Measurements from ENCODE around the gene ANO6. TPM values are rescaled to one million over a fixed set of nuclear protein-coding genes. Genes with fewer than 3 reads are reported as not detected.
A peak's percentile ranks its signal among the peaks of the same experiment; 100 is the strongest.
"Not testable (repeated sequence)": the region's sequence is repeated elsewhere in the genome, so short reads cannot be mapped to it uniquely, and the experiment has no call there.

Gene ANO6, protein sequence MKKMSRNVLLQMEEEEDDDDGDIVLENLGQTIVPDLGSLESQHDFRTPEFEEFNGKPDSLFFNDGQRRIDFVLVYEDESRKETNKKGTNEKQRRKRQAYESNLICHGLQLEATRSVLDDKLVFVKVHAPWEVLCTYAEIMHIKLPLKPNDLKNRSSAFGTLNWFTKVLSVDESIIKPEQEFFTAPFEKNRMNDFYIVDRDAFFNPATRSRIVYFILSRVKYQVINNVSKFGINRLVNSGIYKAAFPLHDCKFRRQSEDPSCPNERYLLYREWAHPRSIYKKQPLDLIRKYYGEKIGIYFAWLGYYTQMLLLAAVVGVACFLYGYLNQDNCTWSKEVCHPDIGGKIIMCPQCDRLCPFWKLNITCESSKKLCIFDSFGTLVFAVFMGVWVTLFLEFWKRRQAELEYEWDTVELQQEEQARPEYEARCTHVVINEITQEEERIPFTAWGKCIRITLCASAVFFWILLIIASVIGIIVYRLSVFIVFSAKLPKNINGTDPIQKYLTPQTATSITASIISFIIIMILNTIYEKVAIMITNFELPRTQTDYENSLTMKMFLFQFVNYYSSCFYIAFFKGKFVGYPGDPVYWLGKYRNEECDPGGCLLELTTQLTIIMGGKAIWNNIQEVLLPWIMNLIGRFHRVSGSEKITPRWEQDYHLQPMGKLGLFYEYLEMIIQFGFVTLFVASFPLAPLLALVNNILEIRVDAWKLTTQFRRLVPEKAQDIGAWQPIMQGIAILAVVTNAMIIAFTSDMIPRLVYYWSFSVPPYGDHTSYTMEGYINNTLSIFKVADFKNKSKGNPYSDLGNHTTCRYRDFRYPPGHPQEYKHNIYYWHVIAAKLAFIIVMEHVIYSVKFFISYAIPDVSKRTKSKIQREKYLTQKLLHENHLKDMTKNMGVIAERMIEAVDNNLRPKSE
- total RNA-seq (10 to 100 TPM; 32.2 to 69.5 TPM), total RNA-seq (95.2 to 113 reads per million in 2 donors)

DNA sequence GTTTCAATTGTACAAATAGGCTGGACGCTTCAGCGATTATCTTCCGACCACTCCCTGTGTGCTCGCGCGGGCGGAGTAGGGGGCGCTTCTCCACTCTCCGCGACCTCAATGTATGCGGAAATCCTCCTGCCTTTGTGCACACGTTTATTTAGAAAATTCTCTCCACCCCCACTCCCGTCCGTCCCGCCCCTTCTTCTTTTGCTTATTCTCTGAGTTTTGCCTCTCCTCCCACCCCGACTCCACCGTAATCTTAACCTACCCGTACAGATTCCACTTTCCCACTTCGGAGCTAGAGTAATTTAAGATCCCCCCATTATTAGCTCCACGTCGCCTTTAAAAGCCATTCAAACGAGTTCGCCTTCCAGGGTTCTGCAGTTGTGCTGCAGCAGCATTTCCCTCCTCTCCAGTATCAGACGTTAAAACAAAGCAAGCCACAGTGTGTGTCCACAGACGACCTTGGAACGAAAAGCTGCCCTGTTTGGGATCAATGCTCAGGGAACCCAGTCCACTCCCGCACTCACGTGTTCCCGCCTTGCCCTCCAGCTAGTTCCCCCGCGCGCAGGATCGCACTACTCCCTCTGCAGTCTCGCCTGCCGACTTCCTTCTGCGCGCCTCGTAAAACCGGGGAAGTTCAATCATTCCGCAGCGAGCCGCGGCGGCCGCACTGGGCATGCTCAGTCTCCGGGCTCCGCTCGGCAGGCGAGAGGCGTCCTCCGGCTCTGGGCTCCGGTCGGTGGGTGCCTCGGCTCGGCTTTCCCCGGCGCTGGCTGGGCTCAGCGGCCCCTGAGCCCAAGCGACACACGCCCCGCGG lies at the start of gene ANO6:
Gene ANO6, plus strand, starts transcription at position 677 of the 811 bp plus-strand sequence. CDS start 227 bp downstream, outside the sequence.
- Mint-ChIP-seq H3K27me3 (no peaks in the 10 kb centered on the region), H3K4me3 (peak within 1 kb of the TSS; percentile 100), H3K36me3 (ENCODE audit: low read depth) (peaks cover 5% of the 10 kb centered on the region), H3K27ac (peak within 1 kb of the TSS; percentile 97), H3K4me1 (peaks cover 39% of the 10 kb centered on the region)
- H3K9me3 ChIP-seq (ENCODE audit: control insufficient read depth, low read length, poor library complexity, severe bottlenecking) = no peaks in the 10 kb centered on the region
- DNase-seq (peak; percentile 69 to 71 (median 69)), ATAC-seq (peak; percentile 83)

DNA sequence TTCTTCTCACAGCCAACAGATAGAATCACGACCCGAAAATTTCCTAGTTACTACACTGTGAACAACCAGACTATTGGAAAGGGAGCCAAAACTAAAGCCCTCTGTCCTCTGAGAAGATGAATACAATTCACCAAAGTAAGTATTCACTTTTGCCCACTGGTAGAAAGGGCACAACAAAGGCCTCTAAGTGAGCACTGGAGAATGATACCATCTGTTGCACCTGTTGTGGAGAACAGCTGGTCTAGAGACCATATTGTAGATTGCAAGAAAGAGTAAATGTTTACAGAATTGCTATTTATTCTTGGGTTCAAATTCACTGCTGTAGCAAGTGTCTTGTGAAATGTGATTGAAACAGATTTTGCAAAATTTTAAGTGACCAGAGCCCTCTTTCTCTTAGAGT lies 46.9 kb upstream of the ANO6 start:
- no peak for DNase-seq
- no peak overlapping the region for H3K27ac Mint-ChIP-seq
- H3K4me3 Mint-ChIP-seq = no peak overlapping the region
- no peak for ATAC-seq
- H3K36me3 Mint-ChIP-seq (ENCODE audit: low read depth) = peaks cover 5% of the 10 kb centered on the region
- no peaks in the 10 kb centered on the region for H3K9me3 ChIP-seq (ENCODE audit: control insufficient read depth, low read length, poor library complexity, severe bottlenecking)
- H3K27me3 Mint-ChIP-seq = peaks cover 13% of the 10 kb centered on the region
- H3K4me1 Mint-ChIP-seq = peaks cover 2% of the 10 kb centered on the region

DNA sequence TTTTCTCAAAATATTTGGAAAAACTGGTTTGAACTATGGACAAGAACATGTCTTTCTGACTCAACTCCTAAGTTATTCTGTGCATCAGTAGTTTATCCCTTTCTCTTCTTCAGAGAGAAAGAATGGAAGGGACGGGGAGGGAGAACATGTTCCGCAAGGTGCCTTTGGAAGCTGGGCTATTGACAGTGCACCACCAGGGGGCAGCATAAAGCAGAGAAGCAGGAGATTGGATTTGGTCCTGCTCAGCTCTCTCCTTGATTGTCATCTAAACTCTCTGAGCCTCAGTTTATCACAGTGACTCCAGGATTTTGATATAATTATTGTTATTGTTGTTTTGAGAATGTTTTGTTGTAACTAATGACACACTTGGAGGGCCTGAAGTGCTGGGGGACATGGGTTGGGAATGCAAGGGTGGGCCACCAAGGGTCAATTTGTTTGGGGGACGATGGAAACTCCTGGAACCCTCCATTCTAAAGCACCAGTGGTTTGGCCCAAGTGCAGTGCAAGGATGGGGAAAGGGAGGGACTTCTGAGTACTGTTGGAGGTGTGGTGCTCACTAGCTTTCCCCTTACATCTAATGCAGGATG lies 45.3 kb upstream of the ANO6 start:
- DNase-seq (peak; percentile 48 to 76 (median 62)), ATAC-seq (peak; percentile 73)
- peaks cover 2% of the 10 kb centered on the region for H3K4me1 Mint-ChIP-seq
- H3K9me3 ChIP-seq (ENCODE audit: control insufficient read depth, low read length, poor library complexity, severe bottlenecking) = no peaks in the 10 kb centered on the region
- no peak overlapping the region for H3K27ac Mint-ChIP-seq
- peaks cover 5% of the 10 kb centered on the region for H3K36me3 Mint-ChIP-seq (ENCODE audit: low read depth)
- H3K4me3 Mint-ChIP-seq = no peak overlapping the region
- peaks cover 9% of the 10 kb centered on the region for H3K27me3 Mint-ChIP-seq

DNA sequence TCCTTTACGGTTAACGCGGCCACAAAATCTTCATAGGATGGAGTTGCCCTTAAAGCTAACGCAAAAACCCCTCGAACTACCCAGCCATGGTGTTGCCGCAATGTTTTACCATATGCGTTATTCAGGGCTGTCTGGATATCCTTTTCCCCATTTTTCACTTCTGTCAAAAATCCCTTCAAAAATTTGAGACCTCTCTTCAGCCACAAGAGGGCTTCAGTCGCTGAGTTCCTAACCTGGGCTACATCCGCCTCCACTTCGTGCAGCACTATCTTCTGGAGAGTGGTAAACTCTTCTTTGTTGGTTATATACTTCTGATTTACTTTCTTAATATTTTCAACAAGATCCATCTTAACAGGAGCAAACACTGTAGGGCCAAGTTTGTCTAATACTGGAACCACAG lies 42.6 kb upstream of the ANO6 start:
- H3K27ac Mint-ChIP-seq; ATAC-seq; H3K27me3 Mint-ChIP-seq; H3K4me1 Mint-ChIP-seq; H3K36me3 Mint-ChIP-seq (ENCODE audit: low read depth); DNase-seq; H3K9me3 ChIP-seq (ENCODE audit: control insufficient read depth, low read length, poor library complexity, severe bottlenecking); H3K4me3 Mint-ChIP-seq: not testable (repeated sequence)

DNA sequence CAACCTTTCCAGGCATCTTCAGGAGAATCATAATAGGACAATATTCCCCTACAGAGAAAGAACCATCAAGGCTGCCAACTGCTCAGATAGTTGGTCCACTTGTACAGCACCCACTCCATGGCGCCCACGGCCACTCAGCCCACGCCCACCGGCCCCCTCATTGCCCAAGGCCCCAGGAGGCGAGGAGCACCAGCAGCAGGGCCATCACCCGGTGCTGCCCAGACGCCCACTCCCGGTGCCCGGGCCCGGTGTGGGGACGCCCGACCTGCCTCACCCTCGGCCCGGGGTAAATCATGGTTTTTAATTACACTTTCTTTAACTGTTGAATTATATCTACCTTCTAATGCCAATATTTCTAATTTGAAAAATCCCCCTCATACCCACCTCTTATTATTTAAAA lies 41.3 kb upstream of the ANO6 start:
- peaks cover 7% of the 10 kb centered on the region for H3K36me3 Mint-ChIP-seq (ENCODE audit: low read depth)
- peaks cover 4% of the 10 kb centered on the region for H3K9me3 ChIP-seq (ENCODE audit: control insufficient read depth, low read length, poor library complexity, severe bottlenecking)
- H3K27ac Mint-ChIP-seq = no peak overlapping the region
- DNase-seq (no peak), ATAC-seq (no peak)
- H3K4me3 Mint-ChIP-seq = no peak overlapping the region
- H3K27me3 Mint-ChIP-seq = no peaks in the 10 kb centered on the region
- H3K4me1 Mint-ChIP-seq = peaks cover 2% of the 10 kb centered on the region

DNA sequence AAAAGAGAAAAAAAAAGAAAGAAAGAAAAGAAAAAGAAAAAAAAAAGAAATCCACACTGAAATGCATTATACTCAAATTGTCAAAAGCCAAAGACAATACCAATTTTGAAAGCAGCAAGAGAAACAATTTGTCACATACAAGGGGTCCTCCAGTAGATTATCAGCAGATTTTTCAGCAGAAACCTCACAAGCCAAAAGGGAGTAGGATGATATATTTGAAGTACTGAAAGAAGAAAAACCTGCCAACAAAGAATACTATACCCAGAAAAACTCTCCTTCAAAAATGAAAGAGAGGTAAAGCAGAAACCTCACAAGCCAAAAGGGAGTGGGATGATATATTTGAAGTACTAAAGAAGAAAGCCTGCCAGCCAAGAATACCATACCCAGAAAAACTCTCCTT lies 37.1 kb upstream of the ANO6 start:
- Mint-ChIP-seq H3K36me3 (ENCODE audit: low read depth) (peaks cover 7% of the 10 kb centered on the region), H3K4me3 (no peak overlapping the region), H3K27me3 (no peaks in the 10 kb centered on the region), H3K4me1 (no peaks in the 10 kb centered on the region), H3K27ac (no peak overlapping the region)
- ATAC-seq = no peak
- no peak for DNase-seq
- peaks cover 4% of the 10 kb centered on the region for H3K9me3 ChIP-seq (ENCODE audit: control insufficient read depth, low read length, poor library complexity, severe bottlenecking)

DNA sequence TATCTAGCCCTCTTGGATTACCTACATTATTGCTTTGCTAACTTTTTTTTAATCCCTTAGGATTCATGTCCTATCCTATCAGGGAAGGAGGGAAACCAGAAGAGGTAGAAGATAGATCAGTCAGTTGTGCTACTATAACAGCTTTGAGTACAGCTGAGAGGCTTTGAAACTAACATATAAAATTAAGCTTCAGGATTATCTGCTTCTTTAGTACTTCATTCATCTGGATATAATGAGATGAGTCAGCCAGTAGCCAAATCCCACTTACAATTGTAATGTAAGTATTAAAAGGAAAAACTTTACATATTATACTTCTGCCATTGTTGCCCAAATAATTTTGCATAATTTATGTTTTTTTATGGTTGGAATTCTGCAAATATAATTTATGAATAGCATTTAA lies 33.4 kb upstream of the ANO6 start:
- Mint-ChIP-seq H3K36me3 (ENCODE audit: low read depth) (peaks cover 10% of the 10 kb centered on the region), H3K4me1 (peaks cover 5% of the 10 kb centered on the region), H3K27me3 (no peaks in the 10 kb centered on the region), H3K27ac (no peak overlapping the region), H3K4me3 (no peak overlapping the region)
- ATAC-seq (no peak), DNase-seq (no peak)
- H3K9me3 ChIP-seq (ENCODE audit: control insufficient read depth, low read length, poor library complexity, severe bottlenecking) = peaks cover 4% of the 10 kb centered on the region

DNA sequence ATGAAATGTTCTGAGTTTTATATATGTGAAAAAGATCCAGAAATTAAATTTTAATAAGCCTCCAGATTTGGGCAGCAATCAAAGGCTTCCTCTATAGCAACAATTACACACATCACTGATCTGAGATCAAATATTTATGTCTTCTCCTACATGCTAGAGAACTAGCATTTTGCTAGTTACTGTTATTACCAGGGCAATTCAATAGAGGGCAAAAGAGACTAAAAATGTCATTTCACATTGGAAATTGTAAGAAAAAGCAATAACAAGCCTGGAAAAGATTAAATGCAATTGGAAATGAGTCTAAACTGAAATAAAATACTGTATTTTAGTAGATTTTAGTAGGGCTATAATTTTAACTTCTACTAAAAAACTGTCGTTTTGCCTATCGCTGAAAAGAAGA lies 32.6 kb upstream of the ANO6 start:
- Mint-ChIP-seq H3K36me3 (ENCODE audit: low read depth) (peaks cover 14% of the 10 kb centered on the region), H3K27me3 (no peaks in the 10 kb centered on the region), H3K4me1 (peaks cover 6% of the 10 kb centered on the region), H3K27ac (no peak overlapping the region), H3K4me3 (no peak overlapping the region)
- ATAC-seq = no peak
- DNase-seq = no peak
- peaks cover 4% of the 10 kb centered on the region for H3K9me3 ChIP-seq (ENCODE audit: control insufficient read depth, low read length, poor library complexity, severe bottlenecking)

DNA sequence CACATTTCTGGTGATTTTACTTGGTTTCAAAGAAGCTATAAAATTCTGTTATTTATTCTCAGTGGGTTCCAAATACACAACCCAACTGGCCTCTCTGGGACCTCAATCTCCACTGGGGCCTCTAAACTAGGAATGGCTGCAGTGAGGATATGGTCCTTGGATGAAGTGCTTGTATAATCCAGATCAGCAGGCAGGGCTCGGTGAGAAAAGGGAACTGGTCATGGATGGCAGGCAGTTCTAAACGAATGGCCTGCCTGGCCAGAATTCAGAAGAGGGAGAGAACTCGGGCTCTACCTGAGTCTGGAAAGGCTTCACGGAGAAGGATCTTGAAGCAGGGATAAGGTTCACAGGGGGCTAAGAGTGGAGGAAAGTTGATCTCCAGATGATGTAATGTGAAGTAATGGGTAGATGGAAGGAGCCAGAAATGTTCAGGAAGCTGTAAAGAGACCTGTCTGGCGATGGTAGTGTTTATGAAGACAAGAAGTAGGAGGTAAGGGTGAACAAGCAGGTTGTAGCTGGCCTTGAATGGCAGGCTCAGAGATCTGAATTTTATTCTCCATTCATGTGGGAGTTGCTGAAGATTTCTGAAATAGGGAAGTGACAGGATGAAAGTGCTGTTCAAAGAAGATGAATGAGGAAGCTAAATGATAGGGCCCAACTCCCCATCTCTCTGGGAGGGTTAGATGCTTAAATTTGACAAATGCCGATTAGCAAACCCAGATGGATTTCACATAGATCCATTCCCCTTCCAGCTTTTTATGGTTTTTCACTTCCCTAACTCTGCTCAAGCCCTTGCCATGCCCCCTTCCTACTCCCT lies 31.5 kb upstream of the ANO6 start:
- DNase-seq (no peak), ATAC-seq (no peak)
- Mint-ChIP-seq H3K27ac (no peak overlapping the region), H3K27me3 (no peaks in the 10 kb centered on the region), H3K36me3 (ENCODE audit: low read depth) (peaks cover 14% of the 10 kb centered on the region), H3K4me1 (peaks cover 9% of the 10 kb centered on the region), H3K4me3 (no peak overlapping the region)
- H3K9me3 ChIP-seq (ENCODE audit: control insufficient read depth, low read length, poor library complexity, severe bottlenecking) = no peaks in the 10 kb centered on the region

DNA sequence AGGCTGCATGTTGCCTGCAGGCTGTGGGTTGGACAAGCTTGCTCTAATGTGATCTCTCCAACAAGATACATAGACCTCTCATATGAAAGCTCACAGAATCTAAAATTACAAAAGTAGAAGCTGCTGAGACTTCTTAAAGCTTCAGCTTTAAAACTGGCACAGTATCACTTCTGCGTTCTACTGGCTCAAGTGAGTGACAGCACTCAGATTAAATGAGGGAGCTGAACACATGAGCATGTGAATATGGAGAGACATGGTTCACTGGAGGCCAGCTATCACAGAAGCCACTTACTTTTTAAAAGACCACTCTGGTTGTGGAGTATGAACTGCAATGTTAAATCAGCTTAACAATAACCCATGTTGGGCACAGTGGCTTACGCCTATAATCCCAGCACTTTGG lies 29.1 kb upstream of the ANO6 start:
- H3K4me1 Mint-ChIP-seq = peaks cover 9% of the 10 kb centered on the region
- no peaks in the 10 kb centered on the region for H3K9me3 ChIP-seq (ENCODE audit: control insufficient read depth, low read length, poor library complexity, severe bottlenecking)
- H3K36me3 Mint-ChIP-seq (ENCODE audit: low read depth) = peaks cover 14% of the 10 kb centered on the region
- H3K27ac Mint-ChIP-seq = peak overlapping the region; percentile 22
- no peak overlapping the region for H3K4me3 Mint-ChIP-seq
- H3K27me3 Mint-ChIP-seq = no peaks in the 10 kb centered on the region
- DNase-seq (no peak), ATAC-seq (no peak)

DNA sequence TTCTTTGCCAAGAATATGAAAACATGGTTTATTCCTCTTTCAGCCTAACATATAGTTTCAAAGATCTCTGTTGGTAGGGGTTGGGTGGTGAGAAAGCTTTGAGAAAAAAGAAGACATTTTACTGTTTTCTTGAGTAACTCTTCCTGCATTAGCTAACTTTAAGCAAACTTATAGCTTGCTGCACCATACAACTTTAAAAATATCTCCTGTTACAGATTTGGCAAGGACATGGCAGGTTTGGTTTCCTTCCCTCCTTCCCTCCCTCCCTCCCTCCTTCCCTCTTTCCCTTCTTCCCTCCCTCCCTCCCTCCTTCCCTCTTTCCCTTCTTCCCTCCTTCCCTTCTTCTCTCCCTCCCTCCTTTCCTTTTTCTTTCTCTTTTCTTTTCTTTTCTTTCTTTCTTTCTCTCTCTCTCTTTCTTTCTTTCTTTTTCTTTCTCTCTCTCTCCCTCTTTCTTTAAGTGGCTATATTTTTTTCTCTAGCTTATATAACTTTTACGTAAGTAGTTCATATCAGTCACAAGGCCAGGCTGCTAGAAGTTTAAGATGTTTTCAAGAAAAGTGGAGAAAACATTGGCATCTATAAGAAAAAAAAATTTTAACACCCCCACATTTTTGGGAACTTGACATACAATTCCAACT lies 26.0 kb upstream of the ANO6 start:
- peak overlapping the region; percentile 16 for H3K27ac Mint-ChIP-seq
- no peak overlapping the region for H3K4me3 Mint-ChIP-seq
- H3K27me3 Mint-ChIP-seq = no peaks in the 10 kb centered on the region
- ATAC-seq (no peak), DNase-seq (no peak)
- peaks cover 10% of the 10 kb centered on the region for H3K4me1 Mint-ChIP-seq
- H3K36me3 Mint-ChIP-seq (ENCODE audit: low read depth) = peaks cover 10% of the 10 kb centered on the region
- no peaks in the 10 kb centered on the region for H3K9me3 ChIP-seq (ENCODE audit: control insufficient read depth, low read length, poor library complexity, severe bottlenecking)

DNA sequence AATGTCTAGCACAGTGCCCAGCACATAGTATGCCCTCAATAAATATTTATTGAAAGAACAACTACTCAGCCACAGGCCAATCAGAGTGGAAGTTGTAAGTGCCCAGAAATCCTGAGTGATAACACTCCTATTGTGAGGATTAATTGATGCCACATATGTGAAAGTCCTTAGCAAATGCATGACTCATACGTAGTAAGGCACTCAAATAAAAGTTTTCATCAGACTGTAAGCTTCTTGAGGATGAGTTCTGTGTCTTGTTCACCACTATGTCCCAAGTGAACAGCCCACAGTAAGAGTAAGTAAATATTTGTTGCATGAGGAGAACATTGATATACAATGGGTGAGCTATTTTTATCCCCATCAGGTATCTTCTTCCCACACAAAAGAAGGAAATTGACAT lies 24.7 kb upstream of the ANO6 start:
- no peaks in the 10 kb centered on the region for H3K9me3 ChIP-seq (ENCODE audit: control insufficient read depth, low read length, poor library complexity, severe bottlenecking)
- H3K4me3 Mint-ChIP-seq = no peak overlapping the region
- no peaks in the 10 kb centered on the region for H3K27me3 Mint-ChIP-seq
- H3K36me3 Mint-ChIP-seq (ENCODE audit: low read depth) = peaks cover 10% of the 10 kb centered on the region
- peaks cover 10% of the 10 kb centered on the region for H3K4me1 Mint-ChIP-seq
- DNase-seq (no peak), ATAC-seq (no peak)
- H3K27ac Mint-ChIP-seq = no peak overlapping the region
